ENCODE measurements around the gene RIBC1. TPM values are rescaled to one million over a fixed set of nuclear protein-coding genes. Genes with fewer than 3 reads are reported as not detected.

RIBC1 gene
- total RNA-seq, 2 experiments from 2014 or later: 0.79 to 0.88 TPM

DNA sequence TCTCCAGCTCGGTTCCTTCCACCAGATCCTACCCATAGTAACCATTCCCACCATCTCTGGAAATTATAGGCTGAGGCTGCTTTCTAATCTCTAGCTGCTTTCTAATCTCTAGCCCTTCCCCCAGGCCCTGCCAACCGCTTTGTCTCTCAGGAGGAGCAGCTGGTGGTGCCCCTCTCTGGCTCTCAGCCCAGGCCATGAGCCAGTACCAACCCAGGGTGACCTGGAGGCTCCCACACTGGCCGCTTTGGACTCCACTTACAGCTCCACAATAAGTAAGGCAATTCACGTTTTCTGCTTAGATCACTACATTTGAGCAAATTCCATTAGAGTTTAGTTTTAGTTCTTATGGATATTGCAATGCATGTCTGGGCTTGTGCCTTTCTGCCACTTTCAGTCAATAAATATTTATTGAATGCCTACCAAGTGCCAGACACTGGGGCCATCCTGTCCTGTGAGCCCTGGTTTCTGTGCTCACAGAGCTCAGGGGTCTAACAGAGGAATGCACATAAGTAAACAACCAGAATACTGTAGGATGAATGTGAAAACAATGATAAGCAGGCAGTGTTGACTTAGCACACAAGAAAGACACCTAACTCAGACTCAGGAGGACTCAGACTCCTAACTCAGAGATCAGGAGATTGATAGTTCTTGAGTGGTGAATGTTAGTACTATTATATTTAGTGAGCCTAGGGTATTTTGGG, 39.1 kb upstream of the RIBC1 start:
- BruUV-seq (replicated peaks): no TSS peak
- POLR2A ChIA-PET: no interaction called here

DNA sequence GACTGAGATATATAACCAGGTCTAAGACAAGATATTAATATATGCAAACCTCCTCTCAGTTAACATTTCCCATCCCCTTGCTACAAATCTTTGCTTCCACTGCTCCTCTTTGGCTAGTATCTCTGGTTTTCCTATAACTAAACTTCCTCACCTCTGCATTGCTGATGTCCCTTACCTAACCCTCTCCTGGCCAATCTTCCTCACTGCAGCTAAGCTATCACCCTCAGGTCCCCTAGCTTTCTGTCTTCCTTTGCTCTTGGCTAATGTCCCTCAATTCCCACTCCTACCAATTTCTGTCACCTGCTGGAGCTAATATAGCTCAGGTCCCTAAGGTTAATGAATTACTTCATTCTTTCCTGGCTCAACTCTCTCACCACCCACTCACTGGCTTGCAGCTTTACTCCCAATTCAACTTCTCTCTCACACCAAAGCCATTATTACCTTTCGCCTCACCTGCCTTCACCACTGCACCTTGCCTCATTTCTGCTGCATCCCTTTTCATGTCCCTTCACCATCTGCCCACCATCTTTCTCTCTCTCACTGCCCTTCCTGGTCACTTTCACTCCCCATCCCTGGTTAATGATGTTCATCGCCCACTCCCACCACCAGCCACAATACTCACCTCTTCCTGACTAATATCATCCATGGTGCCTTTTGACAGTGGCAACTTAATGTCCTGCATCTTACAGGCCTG, 26.9 kb upstream of the RIBC1 start:
- BruUV-seq (replicated peaks): no TSS peak
- H3K36me3 ChIP-seq (ENCODE audit: insufficient read depth, low read length): peaks cover 70% of the 10 kb centered on the region
- no peak overlapping the region for H3K4me3 ChIP-seq (ENCODE audit: low read depth, low read length, poor library complexity, severe bottlenecking)
- ChIA-PET CTCF (ENCODE audit: unreplicated experiment) (no interaction called here), POLR2A (interaction anchor here (0.5 kb wide), 1 partner anchor 86 kb away, joined by 3 read pairs; no protein-coding TSS in a partner anchor)
- no peak overlapping the region for H3K27ac ChIP-seq (ENCODE audit: low read depth, low read length, poor library complexity, severe bottlenecking)
- H3K9me2 ChIP-seq (ENCODE audit: insufficient read depth, low read length): no peaks in the 10 kb centered on the region
- no peaks in the 10 kb centered on the region for H3K79me2 ChIP-seq (ENCODE audit: insufficient read depth, low read depth, low read length)
- no peak for DNase-seq (ENCODE audit: low spot score)
- TF ChIP-seq, protein P1, sequence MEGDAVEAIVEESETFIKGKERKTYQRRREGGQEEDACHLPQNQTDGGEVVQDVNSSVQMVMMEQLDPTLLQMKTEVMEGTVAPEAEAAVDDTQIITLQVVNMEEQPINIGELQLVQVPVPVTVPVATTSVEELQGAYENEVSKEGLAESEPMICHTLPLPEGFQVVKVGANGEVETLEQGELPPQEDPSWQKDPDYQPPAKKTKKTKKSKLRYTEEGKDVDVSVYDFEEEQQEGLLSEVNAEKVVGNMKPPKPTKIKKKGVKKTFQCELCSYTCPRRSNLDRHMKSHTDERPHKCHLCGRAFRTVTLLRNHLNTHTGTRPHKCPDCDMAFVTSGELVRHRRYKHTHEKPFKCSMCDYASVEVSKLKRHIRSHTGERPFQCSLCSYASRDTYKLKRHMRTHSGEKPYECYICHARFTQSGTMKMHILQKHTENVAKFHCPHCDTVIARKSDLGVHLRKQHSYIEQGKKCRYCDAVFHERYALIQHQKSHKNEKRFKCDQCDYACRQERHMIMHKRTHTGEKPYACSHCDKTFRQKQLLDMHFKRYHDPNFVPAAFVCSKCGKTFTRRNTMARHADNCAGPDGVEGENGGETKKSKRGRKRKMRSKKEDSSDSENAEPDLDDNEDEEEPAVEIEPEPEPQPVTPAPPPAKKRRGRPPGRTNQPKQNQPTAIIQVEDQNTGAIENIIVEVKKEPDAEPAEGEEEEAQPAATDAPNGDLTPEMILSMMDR (conservative IDR thresholded peaks at IDR 0.05; ENCODE audit: low read length): no peak
- TF ChIP-seq EZH2phosphoT487 (IDR thresholded peaks at IDR 0.05; ENCODE audit: borderline replicate concordance, low read depth, low read length): no peak
- no peak overlapping the region for H2AFZ ChIP-seq (ENCODE audit: low read length)
- intact Hi-C loops (cut with micrococcal nuclease; ENCODE audit: unreplicated experiment): no loop called here
- no peaks in the 10 kb centered on the region for H3K9me3 ChIP-seq (ENCODE audit: low read length)
- H3K4me2 ChIP-seq (ENCODE audit: low read length): no peak overlapping the region
- H3K4me1 ChIP-seq (ENCODE audit: insufficient read depth, low read length, poor library complexity, severe bottlenecking): no peaks in the 10 kb centered on the region
- H4K20me1 ChIP-seq (ENCODE audit: insufficient read depth, low read length): no peaks in the 10 kb centered on the region

More for the DNA sequence above, 39.1 kb upstream of the RIBC1 start:
- DNase-seq (ENCODE audit: low spot score): no peak
- CTCF ChIA-PET (ENCODE audit: unreplicated experiment): no interaction called here
- no peak overlapping the region for H2AFZ ChIP-seq (ENCODE audit: low read length)
- H3K79me2 ChIP-seq (ENCODE audit: insufficient read depth, low read depth, low read length): no peaks in the 10 kb centered on the region
- no peaks in the 10 kb centered on the region for H3K4me1 ChIP-seq (ENCODE audit: insufficient read depth, low read length, poor library complexity, severe bottlenecking)
- no peaks in the 10 kb centered on the region for H4K20me1 ChIP-seq (ENCODE audit: insufficient read depth, low read length)
- H3K36me3 ChIP-seq (ENCODE audit: insufficient read depth, low read length): peaks cover 85% of the 10 kb centered on the region
- no peak overlapping the region for H3K4me2 ChIP-seq (ENCODE audit: low read length)
- no peak overlapping the region for H3K27ac ChIP-seq (ENCODE audit: low read depth, low read length, poor library complexity, severe bottlenecking)
- H3K9me2 ChIP-seq (ENCODE audit: insufficient read depth, low read length): no peaks in the 10 kb centered on the region
- TF ChIP-seq, protein P1 (conservative IDR thresholded peaks at IDR 0.05; ENCODE audit: low read length): no peak
- TF ChIP-seq EZH2phosphoT487 (IDR thresholded peaks at IDR 0.05; ENCODE audit: borderline replicate concordance, low read depth, low read length): no peak
- no peaks in the 10 kb centered on the region for H3K9me3 ChIP-seq (ENCODE audit: low read length)
- intact Hi-C loops (cut with micrococcal nuclease; ENCODE audit: unreplicated experiment): no loop called here
- H3K4me3 ChIP-seq (ENCODE audit: low read depth, low read length, poor library complexity, severe bottlenecking): no peak overlapping the region

DNA sequence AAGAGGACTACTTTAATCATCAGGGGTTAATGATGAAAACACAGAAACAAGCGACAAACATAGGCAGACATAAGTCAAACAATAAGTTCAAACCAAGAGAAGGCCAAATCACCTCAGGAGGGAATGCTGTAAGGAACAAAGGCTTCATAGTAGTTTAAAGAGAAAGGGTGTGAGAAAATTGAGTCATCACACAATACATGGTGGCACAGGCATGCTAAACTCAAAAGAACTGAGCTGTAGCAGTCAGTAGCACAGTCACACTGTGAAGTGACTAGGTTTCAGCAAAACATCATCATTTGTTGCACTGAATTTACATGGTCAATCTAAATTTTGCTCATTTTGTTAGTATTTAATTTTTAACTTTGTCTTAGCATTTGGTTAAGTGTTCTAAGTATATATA, 24.5 kb upstream of the RIBC1 start:
- Histone ChIP-seq H2AFZ (ENCODE audit: low read length) (no peak overlapping the region), H3K27ac (ENCODE audit: low read depth, low read length, poor library complexity, severe bottlenecking) (no peak overlapping the region), H3K4me1 (ENCODE audit: insufficient read depth, low read length, poor library complexity, severe bottlenecking) (no peaks in the 10 kb centered on the region), H4K20me1 (ENCODE audit: insufficient read depth, low read length) (no peaks in the 10 kb centered on the region), H3K9me3 (ENCODE audit: low read length) (no peaks in the 10 kb centered on the region), H3K79me2 (ENCODE audit: insufficient read depth, low read depth, low read length) (no peaks in the 10 kb centered on the region), H3K9me2 (ENCODE audit: insufficient read depth, low read length) (no peaks in the 10 kb centered on the region), H3K4me2 (ENCODE audit: low read length) (no peak overlapping the region), H3K4me3 (ENCODE audit: low read depth, low read length, poor library complexity, severe bottlenecking) (no peak overlapping the region), H3K36me3 (ENCODE audit: insufficient read depth, low read length) (peaks cover 75% of the 10 kb centered on the region)
- ChIA-PET POLR2A (no interaction called here), CTCF (ENCODE audit: unreplicated experiment) (no interaction called here)
- TF ChIP-seq, protein P1 (conservative IDR thresholded peaks at IDR 0.05; ENCODE audit: low read length): no peak
- no peak for TF ChIP-seq EZH2phosphoT487 (IDR thresholded peaks at IDR 0.05; ENCODE audit: borderline replicate concordance, low read depth, low read length)
- DNase-seq (ENCODE audit: low spot score): no peak
- BruUV-seq (replicated peaks): no TSS peak
- intact Hi-C loops (cut with micrococcal nuclease; ENCODE audit: unreplicated experiment): no loop called here
